HCT116 (cell line): Measurements from ENCODE around the gene TREM2. TPM values are rescaled to one million over a fixed set of nuclear protein-coding genes. Genes with fewer than 3 reads are reported as not detected.

ENCODE experiments used
- ATAC-seq: fragments of 200-7000 bp; cut with Tn5 transposase; 2 replicates; pipeline ENCODE4 v1.9.1; 2020; ENCODE audit warnings: mild to moderate bottlenecking, moderate library complexity
- BruUV-seq: library from RNA; stranded (reverse); fragments of 400-500 nt; replicated peaks from 2 replicates; lab custom pipeline; 2021; lab: Mats Ljungman, UMichigan
- CTCF ChIA-PET: fragments of 300-600 bp; sonication (Branson Sonifier 250); formaldehyde crosslinking; loops from one replicate; lab custom pipeline; 2021; ENCODE audit warnings: antibody characterized with exemption; lab: Charles Lee
- POLR2A ChIA-PET: fragments of 300-600, 350-600 bp; sonication (Branson Sonifier 250); formaldehyde crosslinking; loops from one replicate; lab custom pipeline; 2021; ENCODE audit warnings: antibody characterized with exemption; lab: Charles Lee
- RAD21 ChIA-PET, 2 experiments: fragments of 300-600 bp; sonication (Branson Sonifier 250); formaldehyde crosslinking; loops; one replicate each; lab custom pipeline; 2023; ENCODE audit warnings: low total read pairs in 2 of 2; ENCODE audit not compliant: uncharacterized antibody in 2 of 2, unreplicated experiment in 2 of 2, low non-redundant PET in 1 of 2; lab: Charles Lee
- DNase-seq: peaks from one replicate; pipeline ENCODE4 v3.0.0-alpha.2; 2010; ENCODE audit warnings: low read depth, low spot score
- H2AFZ ChIP-seq: fragments of 200-600 bp; shearing (Covaris generic), sonication (generic); 2 replicates; pipeline ENCODE4 v1.6.1; 2017; ENCODE audit warnings: low read depth, mixed run types, mixed read lengths, antibody characterized with exemption, low read length; ENCODE audit not compliant: poor library complexity, severe bottlenecking
- H3K27ac ChIP-seq: 2 replicates; pipeline ENCODE4 v1.5.1; 2012; ENCODE audit warnings: low read depth, low read length
- H3K27me3 ChIP-seq: fragments of 200-600 bp; sonication (generic); 2 replicates; pipeline ENCODE4 v1.6.1; 2016; ENCODE audit warnings: mixed run types, low read length, mixed read lengths; ENCODE audit not compliant: insufficient read depth
- H3K36me3 ChIP-seq, 2 experiments: fragments of 200-500 bp in 1 of 2; fragments of 200-600 bp in 1 of 2; sonication (Bioruptor generic) in 1 of 2; sonication (generic) in 1 of 2; 2 replicates each; pipeline versions ENCODE4 v1.5.1 to v1.6.1; 2014 to 2016; ENCODE audit warnings: low read length in 2 of 2, inconsistent platforms in 1 of 2, mixed read lengths in 1 of 2, mixed run types in 1 of 2; ENCODE audit not compliant: insufficient read depth in 2 of 2, control insufficient read depth in 1 of 2
- H3K4me1 ChIP-seq, 2 experiments: fragments of 200-600 bp in 1 of 2; sonication (generic) in 1 of 2; 2 replicates each; pipeline versions ENCODE4 v1.5.1 to v1.6.1; 2012 to 2017; ENCODE audit warnings: low read length in 2 of 2, inconsistent platforms in 1 of 2, mild to moderate bottlenecking in 1 of 2, mixed read lengths in 1 of 2, mixed run types in 1 of 2, moderate library complexity in 1 of 2; ENCODE audit not compliant: insufficient read depth in 2 of 2, control insufficient read depth in 1 of 2
- H3K4me2 ChIP-seq: fragments of 200-600 bp; sonication (generic); 2 replicates; pipeline ENCODE4 v1.6.1; 2017; ENCODE audit warnings: mixed run types, low read length, mixed read lengths
- H3K4me3 ChIP-seq, 2 experiments: fragments of 200-600 bp in 1 of 2; sonication (generic) in 1 of 2; replicated peaks in 1 of 2; 2 replicates each; pipeline ENCODE4 v1.5.1; 2011 to 2016; ENCODE audit warnings: low read length in 2 of 2, control low read depth in 1 of 2, low read depth in 1 of 2, mild to moderate bottlenecking in 1 of 2, mixed read lengths in 1 of 2, mixed run types in 1 of 2
- H3K79me2 ChIP-seq: fragments of 200-600 bp; sonication (generic); 2 replicates; pipeline ENCODE4 v1.6.1; 2017; ENCODE audit warnings: mild to moderate bottlenecking, mixed run types, low read length, moderate library complexity, mixed read lengths; ENCODE audit not compliant: insufficient read depth
- H3K9ac ChIP-seq: fragments of 200-600 bp; sonication (generic); 2 replicates; pipeline ENCODE4 v1.6.1; 2016; ENCODE audit warnings: low read length, mixed read lengths
- H3K9me2 ChIP-seq: fragments of 200-600 bp; sonication (generic), shearing (Covaris generic); 2 replicates; pipeline ENCODE4 v1.6.1; 2017; ENCODE audit warnings: mixed run types, mild to moderate bottlenecking, moderate library complexity; ENCODE audit not compliant: insufficient read depth
- H3K9me3 ChIP-seq, 2 experiments: fragments of 200-500 bp in 1 of 2; fragments of 200-600 bp in 1 of 2; sonication (Bioruptor generic) in 1 of 2; sonication (generic) in 1 of 2; 2 replicates each; pipeline ENCODE4 v1.6.1; 2014 to 2017; ENCODE audit warnings: low read length in 2 of 2, mixed read lengths in 2 of 2, inconsistent platforms in 1 of 2, low read depth in 1 of 2, mild to moderate bottlenecking in 1 of 2, mixed run types in 1 of 2, moderate library complexity in 1 of 2; ENCODE audit not compliant: control insufficient read depth in 1 of 2, insufficient read depth in 1 of 2
- H4K20me1 ChIP-seq: fragments of 200-600 bp; sonication (generic), shearing (Covaris generic); 2 replicates; pipeline ENCODE4 v1.6.1; 2017; ENCODE audit warnings: mixed run types, mild to moderate bottlenecking, moderate library complexity; ENCODE audit not compliant: insufficient read depth
- CEBPB ChIP-seq: IDR thresholded peaks from 2 replicates; pipeline ENCODE4 v1.6.1; 2012; ENCODE audit warnings: low read depth
- CTCF ChIP-seq, 3 experiments: fragments of 200-600 bp in 1 of 3; sonication (generic) in 1 of 3; IDR thresholded peaks in 2 of 3; conservative IDR thresholded peaks in 1 of 3; 2 replicates each; pipeline ENCODE4 v1.5.1; 2012 to 2017; ENCODE audit warnings: low read depth in 2 of 3, low read length in 2 of 3, antibody characterized with exemption in 1 of 3, borderline replicate concordance in 1 of 3, control low read depth in 1 of 3, mild to moderate bottlenecking in 1 of 3, mixed read lengths in 1 of 3, mixed run types in 1 of 3, moderate library complexity in 1 of 3; ENCODE audit not compliant: insufficient read depth in 1 of 3
- EGR1 ChIP-seq: IDR thresholded peaks from 2 replicates; pipeline ENCODE4 v1.6.1; 2012; ENCODE audit warnings: low read depth
- EZH2 ChIP-seq: fragments of 200-600 bp; sonication (generic); IDR thresholded peaks from 2 replicates; pipeline ENCODE4 v1.6.1; 2017; ENCODE audit warnings: antibody characterized with exemption, mixed run types
- EZH2phosphoT487 ChIP-seq: fragments of 200-600 bp; IDR thresholded peaks from 2 replicates; pipeline ENCODE4 v1.6.1; 2018; ENCODE audit warnings: antibody characterized with exemption, borderline replicate concordance
- FOSL1 ChIP-seq: IDR thresholded peaks from 2 replicates; pipeline ENCODE4 v1.6.1; 2012; ENCODE audit warnings: low read depth
- JUND ChIP-seq: IDR thresholded peaks from 2 replicates; pipeline ENCODE4 v1.6.1; 2012
- POLR2A ChIP-seq: IDR thresholded peaks from 2 replicates; pipeline ENCODE4 v1.7.0; 2011; ENCODE audit warnings: borderline replicate concordance; ENCODE audit not compliant: insufficient read depth, insufficient read length; ENCODE audit errors: extremely low read depth
- POLR2AphosphoS5 ChIP-seq: IDR thresholded peaks from 2 replicates; pipeline ENCODE4 v1.6.1; 2011; ENCODE audit warnings: mild to moderate bottlenecking, low read depth, low read length, moderate library complexity
- RAD21 ChIP-seq: IDR thresholded peaks from 2 replicates; pipeline ENCODE4 v1.6.1; 2012; ENCODE audit warnings: low read depth, mild to moderate bottlenecking
- REST ChIP-seq: IDR thresholded peaks from 2 replicates; pipeline ENCODE4 v1.6.1; 2012; ENCODE audit warnings: low read depth
- SRF ChIP-seq: IDR thresholded peaks from 2 replicates; pipeline ENCODE4 v1.6.1; 2012; ENCODE audit warnings: low read depth
- YY1 ChIP-seq: IDR thresholded peaks from 2 replicates; pipeline ENCODE4 v1.6.1; 2011; ENCODE audit warnings: low read length, low read depth, moderate library complexity, mild to moderate bottlenecking; ENCODE audit not compliant: insufficient replicate concordance; ENCODE audit errors: extremely low read depth
- ZFX ChIP-seq: fragments of 450-650 bp; IDR thresholded peaks from 2 replicates; pipeline ENCODE4 v1.6.1; 2017
- ZNF274 ChIP-seq: fragments of 200-500 bp; sonication (Bioruptor generic); IDR thresholded peaks from 2 replicates; pipeline ENCODE4 v1.6.1; 2014; ENCODE audit warnings: mild to moderate bottlenecking, low read depth, low read length, inconsistent platforms
- intact Hi-C: fragments of 100-400 bp; cut with micrococcal nuclease; formaldehyde crosslinking; loops from 2 replicates; pipeline ENCODE4 v1.10.0; 2022
- total RNA-seq: library from RNA; stranded (reverse); gene quantifications from one replicate; pipeline ENCODE4 v1.2.1, GENCODE V29; 2021; ENCODE audit not compliant: unreplicated experiment

TREM2 gene
- total RNA-seq, 1 experiment from 2014 or later = not detected

- intact Hi-C loops = no loop called here
- ChIA-PET CTCF (no interaction called here), POLR2A (no interaction called here), RAD21 (no interaction called here)
- no peaks in the 10 kb centered on the region for H3K4me1 ChIP-seq
- no peaks in the 10 kb centered on the region for H4K20me1 ChIP-seq
- no peak overlapping the region for H2AFZ ChIP-seq
- ATAC-seq (no peak), DNase-seq (no peak)
- no peaks in the 10 kb centered on the region for H3K9me2 ChIP-seq
- no peaks in the 10 kb centered on the region for H3K79me2 ChIP-seq
- TF ChIP-seq REST (no peak), EGR1 (no peak), EZH2phosphoT487 (no peak), YY1 (no peak)
- no peak overlapping the region for H3K9ac ChIP-seq
- H3K9me3 ChIP-seq = no peaks in the 10 kb centered on the region
- no peaks in the 10 kb centered on the region for H3K36me3 ChIP-seq
- no peak overlapping the region for H3K27ac ChIP-seq
- H3K4me3 ChIP-seq = no peak overlapping the region
- H3K27me3 ChIP-seq = peaks cover 26% of the 10 kb centered on the region; the same call in 1 of the 2 replicates
- no TSS peak for BruUV-seq
- no peak overlapping the region for H3K4me2 ChIP-seq
Observed at GRCh38 chr6:41159415-41160082, 3.4 kb downstream of the TREM2 start.

- Histone ChIP-seq H3K9me3 (no peaks in the 10 kb centered on the region), H3K79me2 (no peaks in the 10 kb centered on the region), H3K4me3 (no peak overlapping the region), H3K9ac (no peak overlapping the region), H3K9me2 (no peaks in the 10 kb centered on the region), H4K20me1 (no peaks in the 10 kb centered on the region), H3K4me2 (no peak overlapping the region), H3K27ac (no peak overlapping the region), H2AFZ (no peak overlapping the region), H3K27me3 (peaks cover 16% of the 10 kb centered on the region; the same call in 1 of the 2 replicates), H3K36me3 (no peaks in the 10 kb centered on the region), H3K4me1 (no peaks in the 10 kb centered on the region)
- intact Hi-C loops = no loop called here
- ChIA-PET RAD21 (no interaction called here), CTCF (no interaction called here), POLR2A (no interaction called here)
- BruUV-seq = no TSS peak
- DNase-seq (no peak), ATAC-seq (no peak)
- TF ChIP-seq ZFX = no peak
- TF ChIP-seq FOSL1 = no peak
- no peak for TF ChIP-seq POLR2A
- TF ChIP-seq JUND = no peak
- TF ChIP-seq CTCF (IDR thresholded peaks at IDR 0.05 in 2 of 3, conservative IDR thresholded peaks at IDR 0.05 in 1 of 3; ENCODE audit: borderline replicate concordance in 1 of 3, insufficient read depth in 1 of 3, low read depth in 2 of 3, low read length in 2 of 3) = no peak
- no peak for TF ChIP-seq POLR2AphosphoS5
- no peak for TF ChIP-seq EZH2
- no peak for TF ChIP-seq CEBPB
- TF ChIP-seq RAD21 = no peak
- TF ChIP-seq SRF = no peak
- no peak for TF ChIP-seq EZH2phosphoT487
- TF ChIP-seq ZNF274 = no peak
Observed at GRCh38 chr6:41157323-41157722, 5.6 kb downstream of the TREM2 start.
